Rectal smooth muscle tissue (tissue), 1 donor: Measurements from ENCODE around the gene SLC22A1.
"Not testable (repeated sequence)": the region's sequence is repeated elsewhere in the genome, so short reads cannot be mapped to it uniquely, and the experiment has no call there.

Experiments used
- H3K27ac ChIP-seq: one replicate; pipeline ENCODE4 v1.7.0; 2013; ENCODE audit warnings: low read depth, low read length, inconsistent platforms
- H3K27me3 ChIP-seq: one replicate; pipeline ENCODE4 v1.7.0; 2013; ENCODE audit warnings: low read length; ENCODE audit not compliant: control insufficient read depth, insufficient read depth
- H3K36me3 ChIP-seq: one replicate; pipeline ENCODE4 v1.7.0; 2013; ENCODE audit warnings: low read length; ENCODE audit not compliant: control insufficient read depth, insufficient read depth
- H3K4me1 ChIP-seq: one replicate; pipeline ENCODE4 v1.7.0; 2013; ENCODE audit warnings: low read length; ENCODE audit not compliant: control insufficient read depth, insufficient read depth
- H3K4me3 ChIP-seq: one replicate; pipeline ENCODE4 v1.7.0; 2013; ENCODE audit warnings: low read length
- H3K9ac ChIP-seq: one replicate; pipeline ENCODE4 v1.7.0; 2013; ENCODE audit warnings: low read length

SLC22A1 gene

GRCh38 chr6:160085713-160086505 is 35.7 kb upstream of the SLC22A1 start:
- H3K27ac ChIP-seq = no peak overlapping the region
- H3K9ac ChIP-seq = no peak overlapping the region
- no peak overlapping the region for H3K4me3 ChIP-seq
- no peaks in the 10 kb centered on the region for H3K27me3 ChIP-seq
- H3K36me3 ChIP-seq = peaks cover 32% of the 10 kb centered on the region
- H3K4me1 ChIP-seq = peaks cover 9% of the 10 kb centered on the region

GRCh38 chr6:160086754-160087153 is 34.9 kb upstream of the SLC22A1 start:
- H3K36me3 ChIP-seq = peaks cover 36% of the 10 kb centered on the region
- H3K4me3 ChIP-seq = no peak overlapping the region
- H3K9ac ChIP-seq = no peak overlapping the region
- H3K4me1 ChIP-seq = peaks cover 9% of the 10 kb centered on the region
- no peaks in the 10 kb centered on the region for H3K27me3 ChIP-seq
- no peak overlapping the region for H3K27ac ChIP-seq

GRCh38 chr6:160088069-160088783 is 33.4 kb upstream of the SLC22A1 start:
- peaks cover 9% of the 10 kb centered on the region for H3K4me1 ChIP-seq
- H3K4me3 ChIP-seq = no peak overlapping the region
- no peak overlapping the region for H3K9ac ChIP-seq
- H3K27me3 ChIP-seq = no peaks in the 10 kb centered on the region
- H3K27ac ChIP-seq = peak overlapping the region; percentile 75
- H3K36me3 ChIP-seq = peaks cover 47% of the 10 kb centered on the region

GRCh38 chr6:160088784-160089533 is 32.7 kb upstream of the SLC22A1 start:
- H3K27ac ChIP-seq = peak overlapping the region; percentile 75
- H3K9ac ChIP-seq = no peak overlapping the region
- peaks cover 9% of the 10 kb centered on the region for H3K4me1 ChIP-seq
- H3K36me3 ChIP-seq = peaks cover 52% of the 10 kb centered on the region
- no peaks in the 10 kb centered on the region for H3K27me3 ChIP-seq
- H3K4me3 ChIP-seq = peak overlapping the region; percentile 9

GRCh38 chr6:160089534-160089897 is 32.1 kb upstream of the SLC22A1 start:
- H3K4me1 ChIP-seq = peaks cover 9% of the 10 kb centered on the region
- H3K9ac ChIP-seq = no peak overlapping the region
- H3K27ac ChIP-seq = peak overlapping the region; percentile 75
- peaks cover 50% of the 10 kb centered on the region for H3K36me3 ChIP-seq
- H3K4me3 ChIP-seq = no peak overlapping the region
- H3K27me3 ChIP-seq = no peaks in the 10 kb centered on the region

- H3K9ac ChIP-seq, H3K27me3 ChIP-seq, H3K4me1 ChIP-seq, H3K4me3 ChIP-seq: not testable (repeated sequence)
- H3K27ac ChIP-seq = peak overlapping the region; percentile 75
- H3K36me3 ChIP-seq = peaks cover 54% of the 10 kb centered on the region
Measured at GRCh38 chr6:160090442-160091239, 31.0 kb upstream of the SLC22A1 start.

- H3K9ac ChIP-seq, H3K27ac ChIP-seq, H3K4me1 ChIP-seq, H3K4me3 ChIP-seq, H3K27me3 ChIP-seq: not testable (repeated sequence)
- H3K36me3 ChIP-seq = peaks cover 49% of the 10 kb centered on the region
Measured at GRCh38 chr6:160092176-160092575, 29.4 kb upstream of the SLC22A1 start.

GRCh38 chr6:160092602-160093001 is 29.0 kb upstream of the SLC22A1 start:
- H3K36me3 ChIP-seq = peaks cover 48% of the 10 kb centered on the region

GRCh38 chr6:160093061-160093460 is 28.6 kb upstream of the SLC22A1 start:
- H3K9ac ChIP-seq = no peak overlapping the region
- H3K4me1 ChIP-seq = peaks cover 9% of the 10 kb centered on the region
- H3K36me3 ChIP-seq = peaks cover 48% of the 10 kb centered on the region
- H3K27me3 ChIP-seq = no peaks in the 10 kb centered on the region
- H3K4me3 ChIP-seq = no peak overlapping the region
- no peak overlapping the region for H3K27ac ChIP-seq

More at GRCh38 chr6:160092602-160093001, 29.0 kb upstream of the SLC22A1 start:
- no peak overlapping the region for H3K4me3 ChIP-seq
- H3K27me3 ChIP-seq = no peaks in the 10 kb centered on the region
- peaks cover 9% of the 10 kb centered on the region for H3K4me1 ChIP-seq
- H3K27ac ChIP-seq = no peak overlapping the region
- H3K9ac ChIP-seq = no peak overlapping the region

- peaks cover 6% of the 10 kb centered on the region for H3K4me1 ChIP-seq
Measured at GRCh38 chr6:160093946-160094345, 27.7 kb upstream of the SLC22A1 start.

GRCh38 chr6:160095146-160095845 is 26.3 kb upstream of the SLC22A1 start:
- peaks cover 38% of the 10 kb centered on the region for H3K36me3 ChIP-seq

More at GRCh38 chr6:160093946-160094345, 27.7 kb upstream of the SLC22A1 start:
- Histone ChIP-seq H3K36me3 (peaks cover 47% of the 10 kb centered on the region), H3K9ac (no peak overlapping the region), H3K4me3 (no peak overlapping the region), H3K27ac (no peak overlapping the region), H3K27me3 (no peaks in the 10 kb centered on the region)

More at GRCh38 chr6:160095146-160095845, 26.3 kb upstream of the SLC22A1 start:
- H3K4me1 ChIP-seq = no peaks in the 10 kb centered on the region
- H3K27ac ChIP-seq = no peak overlapping the region
- no peaks in the 10 kb centered on the region for H3K27me3 ChIP-seq
- H3K4me3 ChIP-seq = no peak overlapping the region
- no peak overlapping the region for H3K9ac ChIP-seq
